Measurements from ENCODE around the gene HOOK2. TPM values are rescaled to one million over a fixed set of nuclear protein-coding genes. Genes with fewer than 3 reads are reported as not detected.

Gene HOOK2
- total RNA-seq, 1 experiment from 2014 or later: 74.2 TPM

DNA sequence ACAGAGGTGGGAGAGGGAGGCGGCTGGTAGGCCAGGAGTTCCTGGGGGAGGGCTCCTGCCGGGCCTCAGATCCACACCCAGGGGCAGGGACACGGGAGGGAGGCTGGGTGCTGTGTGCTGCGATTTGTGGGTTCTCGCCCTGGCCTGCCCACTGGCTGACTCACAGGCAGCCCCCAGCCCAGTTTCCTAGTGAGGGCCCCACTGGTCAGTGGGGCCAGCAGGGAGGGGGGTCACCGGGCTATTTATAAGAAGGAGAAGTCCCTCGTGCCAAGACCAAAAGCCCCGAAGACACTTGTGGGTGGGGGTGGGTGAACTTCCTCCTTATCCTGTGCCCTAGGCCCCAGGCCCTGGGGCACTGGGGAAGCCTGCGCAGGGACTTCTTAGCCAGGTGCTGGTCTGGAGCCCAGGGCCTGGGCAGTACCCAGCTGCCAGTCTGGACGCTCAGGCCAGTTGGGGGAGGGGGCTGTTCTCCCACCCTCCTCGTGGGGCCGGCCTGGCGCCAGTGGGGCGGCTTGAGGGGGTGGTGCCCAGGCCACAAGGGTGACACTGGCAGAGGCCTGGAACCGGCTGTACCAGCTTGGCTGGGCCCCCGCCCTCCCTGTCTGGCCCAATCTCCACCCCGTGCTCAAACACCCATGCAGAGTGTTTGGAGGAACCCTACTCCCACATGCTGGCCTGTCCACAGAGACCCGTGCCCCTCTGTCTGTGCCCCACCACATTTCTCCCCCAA is 11.0 kb upstream of the HOOK2 start:
- Mint-ChIP-seq H3K4me3 (ENCODE audit: unreplicated experiment) (no peak overlapping the region), H3K27ac (ENCODE audit: unreplicated experiment) (no peak overlapping the region), H3K27me3 (ENCODE audit: insufficient read depth, unreplicated experiment) (no peaks in the 10 kb centered on the region), H3K9me3 (ENCODE audit: unreplicated experiment) (no peaks in the 10 kb centered on the region), H3K4me1 (ENCODE audit: low read depth, unreplicated experiment) (peaks cover 21% of the 10 kb centered on the region), H3K36me3 (ENCODE audit: insufficient read depth, unreplicated experiment) (peaks cover 10% of the 10 kb centered on the region)
- Histone ChIP-seq H3K27me3 (replicated peaks; ENCODE audit: control insufficient read depth, insufficient read depth, low read length) (no peaks in the 10 kb centered on the region), H3K36me3 (ENCODE audit: control insufficient read depth, insufficient read depth, low read length) (no peaks in the 10 kb centered on the region), H3K4me1 (peaks cover 49% of the 10 kb centered on the region), H3K4me3 (ENCODE audit: low read depth, low read length) (no peak overlapping the region), H3K9me3 (no peaks in the 10 kb centered on the region)
- CTCF ChIA-PET: interaction anchor here (1.3 kb wide), 1 partner anchor 10 kb away, joined by 3 read pairs; no protein-coding TSS in a partner anchor
- DNase-seq: no peak
- no TSS peak for BruUV-seq (replicated peaks)
- intact Hi-C loops (cut with micrococcal nuclease; ENCODE audit: unreplicated experiment): no loop called here
- POLR2A ChIA-PET: no interaction called here
- no peak for TF ChIP-seq CTCF (IDR thresholded peaks at IDR 0.05; ENCODE audit: insufficient read depth in 1 of 2, low read depth in 1 of 2, low read length in 1 of 2, severe bottlenecking in 1 of 2, unreplicated experiment in 1 of 2)

- no peak for DNase-seq
- intact Hi-C loops (cut with micrococcal nuclease; ENCODE audit: unreplicated experiment): no loop called here
- no TSS peak for BruUV-seq (replicated peaks)
- ChIA-PET CTCF (interaction anchor here (0.6 to 1.3 kb wide), 2 partner anchors 10 kb away, joined by 3 to 5 read pairs; no protein-coding TSS in a partner anchor), POLR2A (no interaction called here)
- TF ChIP-seq CTCF (IDR thresholded peaks at IDR 0.05; ENCODE audit: insufficient read depth in 1 of 2, low read depth in 1 of 2, low read length in 1 of 2, severe bottlenecking in 1 of 2, unreplicated experiment in 1 of 2): no peak
- Histone ChIP-seq H3K27me3 (replicated peaks; ENCODE audit: control insufficient read depth, insufficient read depth, low read length) (no peaks in the 10 kb centered on the region), H3K4me1 (peaks cover 44% of the 10 kb centered on the region), H3K36me3 (ENCODE audit: control insufficient read depth, insufficient read depth, low read length) (no peaks in the 10 kb centered on the region), H3K4me3 (ENCODE audit: low read depth, low read length) (no peak overlapping the region), H3K9me3 (no peaks in the 10 kb centered on the region)
- Mint-ChIP-seq H3K27ac (ENCODE audit: unreplicated experiment) (no peak overlapping the region), H3K9me3 (ENCODE audit: unreplicated experiment) (no peaks in the 10 kb centered on the region), H3K4me1 (ENCODE audit: low read depth, unreplicated experiment) (peaks cover 15% of the 10 kb centered on the region), H3K36me3 (ENCODE audit: insufficient read depth, unreplicated experiment) (peaks cover 6% of the 10 kb centered on the region), H3K4me3 (ENCODE audit: unreplicated experiment) (no peak overlapping the region), H3K27me3 (ENCODE audit: insufficient read depth, unreplicated experiment) (no peaks in the 10 kb centered on the region)
Measured at GRCh38 chr19:12785431-12786031, 10.2 kb upstream of the HOOK2 start.

- H3K36me3 ChIP-seq (ENCODE audit: control insufficient read depth, insufficient read depth, low read length): no peaks in the 10 kb centered on the region
- H3K9me3 ChIP-seq: no peaks in the 10 kb centered on the region
- Mint-ChIP-seq H3K27me3 (ENCODE audit: insufficient read depth, unreplicated experiment) (no peaks in the 10 kb centered on the region), H3K27ac (ENCODE audit: unreplicated experiment) (no peak overlapping the region), H3K4me3 (ENCODE audit: unreplicated experiment) (no peak overlapping the region), H3K4me1 (ENCODE audit: low read depth, unreplicated experiment) (peaks cover 11% of the 10 kb centered on the region), H3K36me3 (ENCODE audit: insufficient read depth, unreplicated experiment) (peaks cover under 1% of the 10 kb centered on the region), H3K9me3 (ENCODE audit: unreplicated experiment) (no peaks in the 10 kb centered on the region)
- intact Hi-C loops (cut with micrococcal nuclease; ENCODE audit: unreplicated experiment): no loop called here
- no peak for TF ChIP-seq CTCF (IDR thresholded peaks at IDR 0.05; ENCODE audit: insufficient read depth in 1 of 2, low read depth in 1 of 2, low read length in 1 of 2, severe bottlenecking in 1 of 2, unreplicated experiment in 1 of 2)
- no TSS peak for BruUV-seq (replicated peaks)
- no peaks in the 10 kb centered on the region for H3K27me3 ChIP-seq (replicated peaks; ENCODE audit: control insufficient read depth, insufficient read depth, low read length)
- no peak for DNase-seq
- H3K4me3 ChIP-seq (ENCODE audit: low read depth, low read length): no peak overlapping the region
- CTCF ChIA-PET: interaction anchor here (0.6 to 1.3 kb wide), 2 partner anchors 9 to 11 kb away, joined by 3 to 5 read pairs; no protein-coding TSS in a partner anchor
- POLR2A ChIA-PET: no interaction called here
- H3K4me1 ChIP-seq: peaks cover 43% of the 10 kb centered on the region
Measured at GRCh38 chr19:12784871-12785430, 9.6 kb upstream of the HOOK2 start.

Measured in Caco-2 (cell line).